HT1080 (cell line): Measurements from ENCODE around the gene SLC29A1. TPM values are rescaled to one million over a fixed set of nuclear protein-coding genes. Genes with fewer than 3 reads are reported as not detected.
"Not testable (repeated sequence)": the region's sequence is repeated elsewhere in the genome, so short reads cannot be mapped to it uniquely, and the experiment has no call there.

Experiments
- DNase-seq: peaks from one replicate; pipeline ENCODE4 v3.0.0-alpha.2; 2015; ENCODE audit warnings: low read depth
- polyA plus RNA-seq, 2 experiments: library from polyadenylated mRNA; depleted of rRNA; stranded (reverse); fragments of >200 nt; gene quantifications; 2 replicates each; pipeline ENCODE4 v1.2.3, GENCODE V29; 2015
- total RNA-seq: library from RNA; depleted of rRNA; stranded (reverse); fragments of >200 nt; shearing (Covaris generic); gene quantifications from 2 replicates; pipeline ENCODE4 v1.2.3, GENCODE V29; 2014; rRNA removed

The SLC29A1 gene
- total RNA-seq: 55.2 and 78.8 TPM in 2 replicates
- 53.9 and 62.8 TPM in 2 replicates for polyA plus RNA-seq (2015; cell fraction: cytosol; rRNA removed)
- polyA plus RNA-seq (2015; cell fraction: nucleus; rRNA removed): 128 and 144 TPM in 2 replicates

DNA sequence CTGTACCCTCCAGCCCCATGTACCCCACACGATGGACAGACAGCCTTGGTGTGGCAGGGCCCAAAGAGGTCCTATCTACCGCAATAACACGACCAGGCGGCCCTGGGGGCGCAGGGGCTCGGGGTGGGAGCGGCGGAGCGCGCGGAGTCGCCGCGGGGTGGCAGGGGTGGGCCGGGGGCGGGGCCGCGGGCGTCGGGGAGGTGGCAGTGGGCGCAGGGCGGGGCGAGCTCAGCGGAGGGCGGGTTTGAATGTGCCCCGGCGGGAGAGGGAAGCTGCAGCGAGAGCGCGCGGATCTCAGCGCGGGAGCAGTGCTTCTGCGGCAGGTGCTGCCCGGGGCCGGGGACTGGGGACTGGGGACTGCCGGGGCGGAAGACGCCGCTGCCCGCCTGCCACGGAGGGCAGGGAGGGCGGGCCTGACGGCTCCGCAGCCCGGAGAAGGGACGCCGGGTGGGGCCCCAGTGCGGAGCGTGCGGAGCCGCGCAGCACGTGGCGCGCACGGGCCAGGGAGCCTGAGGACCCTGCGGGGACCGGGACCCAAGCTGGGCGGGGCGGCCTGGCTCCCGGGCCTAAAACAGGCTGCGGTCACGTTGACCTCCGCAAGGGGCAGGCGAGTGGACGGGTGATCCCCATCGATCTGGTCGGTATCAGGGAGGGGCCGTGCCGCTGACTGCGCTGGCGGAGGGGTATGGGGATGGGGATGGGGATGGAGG lies at the start of gene SLC29A1:
Gene SLC29A1 (plus strand): TSS at position 277 of the 710 bp plus-strand sequence. CDS start 3,719 bp downstream, outside the sequence.
- DNase-seq: peak; percentile 54

DNA sequence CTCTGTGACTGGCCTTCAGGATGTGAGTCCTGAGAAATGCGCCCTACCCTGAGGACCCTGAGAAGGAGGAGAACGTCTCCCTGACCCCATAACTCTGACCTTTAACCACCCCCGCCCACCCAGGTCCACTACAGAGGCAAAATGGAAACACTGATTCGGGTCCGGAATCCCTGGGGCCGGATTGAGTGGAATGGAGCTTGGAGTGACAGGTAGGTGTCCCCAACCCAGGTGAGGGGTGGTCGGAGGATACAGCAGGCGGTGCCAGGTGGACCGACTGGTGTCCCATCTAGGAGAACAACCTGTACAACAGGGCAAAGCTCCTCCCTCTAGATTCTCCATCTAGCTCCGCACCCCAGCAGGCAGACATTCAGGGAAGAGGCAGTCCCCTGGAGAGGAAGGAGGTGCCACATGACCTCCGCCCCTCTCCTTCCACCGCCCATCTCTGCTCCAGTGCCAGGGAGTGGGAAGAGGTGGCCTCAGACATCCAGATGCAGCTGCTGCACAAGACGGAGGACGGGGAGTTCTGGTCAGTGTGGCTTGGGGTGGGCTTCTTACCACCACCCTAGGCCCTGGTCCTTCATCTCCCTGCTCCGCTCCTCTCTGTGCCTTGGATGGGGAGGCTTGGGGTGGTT lies 47.1 kb upstream of the SLC29A1 start:
- no peak for DNase-seq

DNA sequence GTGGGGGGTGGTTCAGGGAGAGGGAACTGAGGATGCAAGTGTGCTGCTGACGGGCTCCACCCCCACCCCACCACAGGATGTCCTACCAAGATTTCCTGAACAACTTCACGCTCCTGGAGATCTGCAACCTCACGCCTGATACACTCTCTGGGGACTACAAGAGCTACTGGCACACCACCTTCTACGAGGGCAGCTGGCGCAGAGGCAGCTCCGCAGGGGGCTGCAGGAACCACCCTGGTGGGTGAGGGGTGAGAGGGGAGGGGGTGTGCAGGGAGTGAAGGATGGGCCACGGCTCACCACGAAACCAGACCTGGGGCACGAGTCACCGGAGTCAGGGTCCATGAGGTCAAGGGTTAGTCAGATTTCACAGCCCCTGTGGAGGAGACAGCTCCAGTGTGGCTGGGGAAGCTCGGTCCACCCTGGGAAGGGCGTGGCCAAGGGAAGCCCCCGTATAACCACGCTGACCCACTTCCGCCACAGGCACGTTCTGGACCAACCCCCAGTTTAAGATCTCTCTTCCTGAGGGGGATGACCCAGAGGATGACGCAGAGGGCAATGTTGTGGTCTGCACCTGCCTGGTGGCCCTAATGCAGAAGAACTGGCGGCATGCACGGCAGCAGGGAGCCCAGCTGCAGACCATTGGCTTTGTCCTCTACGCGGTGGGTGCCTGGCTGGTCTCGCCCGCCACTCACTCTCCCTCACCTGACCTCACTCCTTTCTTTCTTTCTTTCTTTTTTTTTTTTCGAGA lies 46.5 kb upstream of the SLC29A1 start:
- DNase-seq: peak; percentile 31

DNA sequence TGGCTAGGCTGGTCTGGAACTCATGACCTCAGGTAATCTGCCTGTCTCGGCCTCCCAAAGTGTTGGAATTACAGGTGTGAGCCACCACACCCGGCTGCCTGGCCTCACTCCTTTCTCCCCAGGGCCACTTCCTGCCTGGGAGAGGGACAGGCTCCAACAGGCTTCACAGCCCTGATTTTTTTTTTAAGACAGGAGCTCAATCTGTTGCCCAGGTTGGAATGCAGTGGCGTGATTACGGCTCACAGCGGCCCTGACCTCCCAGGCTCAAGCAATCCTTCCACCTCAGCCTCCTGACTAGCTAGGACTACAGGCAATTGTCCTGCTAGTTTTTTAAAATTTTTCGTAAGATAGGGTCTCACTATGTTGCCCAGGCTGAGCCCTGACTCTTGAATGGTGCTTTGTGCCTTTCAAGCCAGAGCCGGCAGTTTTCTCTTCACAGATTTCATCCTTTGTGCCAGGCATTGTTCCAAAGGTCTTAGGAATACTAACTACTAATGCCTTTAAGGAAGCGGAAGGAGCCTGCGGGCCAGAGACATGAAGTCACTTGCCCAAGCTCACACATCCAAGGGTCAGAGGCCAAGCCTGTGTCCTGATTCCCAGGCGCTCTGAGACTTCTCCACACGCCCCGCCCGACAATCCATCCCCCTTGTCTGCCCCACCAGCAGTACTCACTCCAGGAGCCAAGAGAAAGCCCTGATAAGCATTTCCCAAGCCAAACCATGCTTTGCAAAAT lies 45.5 kb upstream of the SLC29A1 start:
- peak; percentile 92 for DNase-seq

GRCh38 chr6:44178424-44179071 lies 44.8 kb upstream of the SLC29A1 start:
- no peak for DNase-seq

GRCh38 chr6:44179072-44179536 lies 44.3 kb upstream of the SLC29A1 start:
- peak; percentile 69 for DNase-seq

- DNase-seq: no peak
Observed at GRCh38 chr6:44179648-44180047, 43.7 kb upstream of the SLC29A1 start.

GRCh38 chr6:44180406-44180805 lies 43.0 kb upstream of the SLC29A1 start:
- DNase-seq: no peak

- no peak for DNase-seq
Observed at GRCh38 chr6:44180886-44181285, 42.5 kb upstream of the SLC29A1 start.

DNA sequence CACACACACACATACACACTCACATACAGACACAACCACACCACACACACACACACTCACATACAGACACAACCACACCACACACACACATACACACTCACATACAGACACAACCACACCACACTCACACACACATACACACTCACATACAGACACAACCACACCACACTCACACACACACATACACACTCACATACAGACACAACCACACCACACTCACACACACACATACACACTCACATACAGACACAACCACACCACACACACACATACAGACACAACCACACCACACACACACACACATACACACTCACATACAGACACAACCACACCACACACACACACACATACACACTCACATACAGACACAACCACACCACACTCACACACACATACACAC lies 41.6 kb upstream of the SLC29A1 start:
- DNase-seq: not testable (repeated sequence)

DNA sequence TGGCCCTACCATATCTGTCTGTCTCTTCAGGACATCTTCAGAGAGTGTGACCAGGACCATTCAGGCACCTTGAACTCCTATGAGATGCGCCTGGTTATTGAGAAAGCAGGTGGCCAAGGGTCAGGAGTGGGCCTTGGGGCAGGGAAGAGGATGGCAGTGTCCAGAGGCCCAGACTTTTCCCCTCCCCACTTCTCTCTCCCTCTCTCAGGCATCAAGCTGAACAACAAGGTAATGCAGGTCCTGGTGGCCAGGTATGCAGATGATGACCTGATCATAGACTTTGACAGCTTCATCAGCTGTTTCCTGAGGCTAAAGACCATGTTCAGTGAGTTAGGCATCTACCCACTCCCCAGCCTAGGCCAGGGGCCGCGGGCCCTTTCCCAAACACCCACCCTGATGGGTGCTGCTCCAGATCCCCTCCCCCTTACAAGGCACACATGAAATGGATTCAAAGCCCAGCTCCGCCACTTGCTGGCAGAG lies 40.4 kb upstream of the SLC29A1 start:
- DNase-seq: no peak

DNA sequence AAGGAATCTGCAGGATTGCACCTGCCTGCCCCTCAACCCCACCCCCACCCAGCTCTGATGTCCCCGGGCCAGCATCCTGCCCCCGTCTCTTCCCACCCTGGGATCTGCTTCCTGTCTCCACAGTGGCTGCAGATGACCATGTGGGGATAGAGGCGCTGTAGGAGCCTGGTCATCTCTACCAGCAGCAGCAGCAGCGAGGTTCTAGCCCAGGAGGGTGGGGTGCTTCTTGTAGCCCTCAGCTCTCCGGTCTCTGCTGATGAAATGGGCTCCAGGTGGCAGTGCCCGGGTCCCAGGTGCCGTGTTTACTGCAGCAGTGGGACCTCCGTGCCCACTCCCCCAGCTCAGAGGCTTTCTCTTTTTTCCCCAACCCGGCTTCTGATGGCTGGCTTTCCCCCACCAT lies 39.6 kb upstream of the SLC29A1 start:
- DNase-seq: no peak

GRCh38 chr6:44185356-44185755 lies 38.0 kb upstream of the SLC29A1 start:
- not testable (repeated sequence) for DNase-seq

DNA sequence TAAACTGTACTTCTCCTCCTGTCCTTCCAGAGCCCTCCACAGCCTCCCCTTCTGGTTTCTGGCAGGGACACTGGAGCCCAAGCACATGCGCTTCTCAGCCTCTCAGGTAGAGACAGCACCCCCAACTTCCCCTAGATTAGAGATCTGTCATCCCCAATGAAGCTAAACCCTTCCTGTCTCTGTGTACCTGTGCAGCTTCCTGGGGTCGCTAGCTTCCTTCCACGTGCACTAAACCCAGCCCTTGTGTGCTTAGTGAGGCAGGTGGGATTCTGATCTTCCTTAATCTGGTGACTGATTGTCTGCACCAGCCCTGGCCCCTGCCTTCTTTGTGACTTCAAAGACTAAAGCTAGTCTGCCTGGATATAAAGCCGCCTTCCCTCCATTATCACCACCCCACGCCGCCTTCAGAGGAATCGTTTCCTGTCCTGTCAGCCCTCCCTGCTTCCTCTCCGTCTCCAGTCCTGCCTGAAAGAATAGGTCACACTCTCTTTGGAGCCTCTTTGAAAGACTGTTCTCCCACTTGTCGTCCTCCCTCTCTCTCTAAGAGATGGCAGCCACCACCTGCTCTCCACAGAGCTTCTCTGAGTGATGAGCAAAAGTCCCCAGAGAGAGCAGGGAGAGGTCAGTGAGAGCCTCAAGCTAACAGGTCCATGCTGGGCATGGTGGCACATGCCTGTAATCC lies 37.3 kb upstream of the SLC29A1 start:
- DNase-seq: no peak

DNA sequence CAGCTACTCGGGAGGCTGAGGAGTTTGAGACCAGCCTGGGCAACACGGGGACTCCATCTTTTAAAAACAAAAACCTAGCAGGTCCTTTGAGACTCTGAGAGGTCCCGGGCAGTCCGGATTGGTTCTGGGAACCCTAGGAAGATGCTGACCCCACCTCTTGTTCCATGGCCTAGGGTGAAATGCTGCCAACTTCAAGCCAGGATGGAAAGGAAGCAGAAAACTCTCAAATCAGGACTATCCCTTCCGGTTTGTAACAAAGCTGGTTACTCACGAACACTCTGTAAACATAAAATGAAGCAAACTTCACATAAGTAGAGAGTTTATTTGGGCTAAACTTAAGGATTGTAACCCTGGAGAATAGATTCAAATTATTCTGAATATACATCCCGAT lies 36.8 kb upstream of the SLC29A1 start:
- no peak for DNase-seq

GRCh38 chr6:44188819-44189218 lies 34.6 kb upstream of the SLC29A1 start:
- DNase-seq: no peak

- DNase-seq: no peak
Observed at GRCh38 chr6:44189257-44189656, 34.1 kb upstream of the SLC29A1 start.

- no peak for DNase-seq
Observed at GRCh38 chr6:44190715-44191114, 32.7 kb upstream of the SLC29A1 start.

GRCh38 chr6:44192428-44193041 lies 30.9 kb upstream of the SLC29A1 start:
- DNase-seq: peak; percentile 15
